Pancreas (tissue), 10 donors: ENCODE data around the gene C16orf46. TPM values are rescaled to one million over a fixed set of nuclear protein-coding genes. Genes with fewer than 3 reads are reported as not detected.
A peak's percentile ranks its signal among the peaks of the same experiment; 100 is the strongest.

Experiments
- ATAC-seq, 4 donors: fragments of 200-7000 bp; cut with Tn5 transposase; one replicate each; pipeline versions ENCODE4 v1.8.0 to v1.9.1; 2020; ENCODE audit warnings: mild to moderate bottlenecking in 4 of 4, moderate library complexity in 4 of 4
- DNase-seq, 6 donors: peaks; one replicate each; pipeline ENCODE4 v3.0.0-alpha.2; 2020
- FAIRE-seq: peaks from 2 replicates; lab custom pipeline; 2012; peaks lifted over from hg19 to GRCh38; lab: Jason Lieb, UNC
- H3K27ac ChIP-seq, 4 donors: fragments of 200-600 bp; sonication (generic); 1 replicate in 3 of 4; 2 replicates in 1 of 4; pipeline versions ENCODE4 v1.5.0 to v1.8.0; 2020
- H3K27me3 ChIP-seq, 4 donors: fragments of 200-600 bp; one replicate each; pipeline ENCODE4 v1.8.0; 2021
- H3K36me3 ChIP-seq, 3 donors: fragments of 200-600 bp; sonication (generic) in 1 of 3; one replicate each; pipeline versions ENCODE4 v1.5.0 to v1.8.0; 2020 to 2021
- H3K4me1 ChIP-seq, 3 donors: fragments of 200-600 bp; one replicate each; pipeline ENCODE4 v1.8.0; 2021
- H3K4me3 ChIP-seq, 4 donors: fragments of 200-600 bp; sonication (generic) in 2 of 4; one replicate each; pipeline versions ENCODE4 v1.5.0 to v1.8.0; 2020 to 2021
- H3K9me3 ChIP-seq, 4 donors: fragments of 200-600 bp; one replicate each; pipeline ENCODE4 v1.8.0; 2021
- WGBS, 2 donors: extraction: QIAGEN DNeasy Blood & Tissue Kit; methylation state at CpG; one replicate each; pipeline ENCODE4 v1.1.7; 2013; 5-methylcytosine and 5-hydroxymethylcytosine counted together
- intact Hi-C, 3 donors: fragments of 100-400 bp; cut with DNase I; formaldehyde crosslinking; loops; one replicate each; pipeline versions ENCODE4 v1.11.1 to v1.14.2; 2022
- polyA plus RNA-seq, 2 donors: library from polyadenylated mRNA; stranded (reverse); fragments of 200-250 nt; gene quantifications; one replicate each; pipeline ENCODE4 v1.2.3, GENCODE V29; 2013
- total RNA-seq, 6 donors: library from RNA; stranded (reverse); fragmentation: NEBNext Ultra II Directional in 4 of 6; extraction: Animal tissue kit (Norgen Biotek cat#: 25700) in 4 of 6; gene quantifications; one replicate each; pipeline versions ENCODE4 v1.2.1 to v1.2.4, GENCODE V29; 2021 to 2023
- TF ChIP-seq, protein P1 (sequence below), 4 donors: fragments of 200-600 bp; sonication (generic) in 3 of 4; IDR thresholded peaks; one replicate each; pipeline versions ENCODE4 v1.5.0 to v1.8.0; 2021; ENCODE audit warnings: antibody characterized with exemption in 4 of 4
- donor health status: healthy with polysubstance abuse.
- donor health status: DM: no; HTN: no; CAD: no; lungs with moderate emphysema.
- donor health status: DM: no; HTN: no; CAD: no.
- donor health status: control.
- donor health status: control.
- donor health status: Bipolar disorder and iron deficiency.
- donor health status: DM: yes; HTN: yes; CAD: no.
- donor health status: DM: no; HTN: no; CAD: no.
- donor health status: DM: no; HTN: no; CAD: no.
- donor health status: DM: yes; HTN: yes; CAD: no.

The C16orf46 gene, protein sequence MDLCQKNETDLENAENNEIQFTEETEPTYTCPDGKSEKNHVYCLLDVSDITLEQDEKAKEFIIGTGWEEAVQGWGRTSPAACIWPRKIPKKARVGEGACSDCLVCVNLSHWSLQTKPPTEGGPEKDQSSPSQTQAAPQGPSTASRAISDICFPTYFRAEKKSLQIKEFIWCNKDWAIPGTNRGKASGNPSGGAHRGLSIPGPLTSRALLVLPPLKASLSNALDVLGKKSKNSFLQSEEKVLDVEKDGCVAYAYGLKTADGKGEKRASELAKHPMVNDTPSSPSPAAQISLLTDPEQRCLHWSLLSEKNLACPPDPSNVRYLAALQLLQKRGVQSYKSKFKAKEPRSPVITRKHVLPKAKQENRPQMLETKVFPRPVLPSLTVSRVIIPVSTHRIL
- total RNA-seq (under 1 TPM in 5 of 6 donors, not detected in 1; 0.08 to 0.81 (median 0.20) TPM), polyA plus RNA-seq (1 to 10 TPM in 1 of 2 donors, under 1 TPM in 1; 0.84 to 1.4 TPM)

DNA sequence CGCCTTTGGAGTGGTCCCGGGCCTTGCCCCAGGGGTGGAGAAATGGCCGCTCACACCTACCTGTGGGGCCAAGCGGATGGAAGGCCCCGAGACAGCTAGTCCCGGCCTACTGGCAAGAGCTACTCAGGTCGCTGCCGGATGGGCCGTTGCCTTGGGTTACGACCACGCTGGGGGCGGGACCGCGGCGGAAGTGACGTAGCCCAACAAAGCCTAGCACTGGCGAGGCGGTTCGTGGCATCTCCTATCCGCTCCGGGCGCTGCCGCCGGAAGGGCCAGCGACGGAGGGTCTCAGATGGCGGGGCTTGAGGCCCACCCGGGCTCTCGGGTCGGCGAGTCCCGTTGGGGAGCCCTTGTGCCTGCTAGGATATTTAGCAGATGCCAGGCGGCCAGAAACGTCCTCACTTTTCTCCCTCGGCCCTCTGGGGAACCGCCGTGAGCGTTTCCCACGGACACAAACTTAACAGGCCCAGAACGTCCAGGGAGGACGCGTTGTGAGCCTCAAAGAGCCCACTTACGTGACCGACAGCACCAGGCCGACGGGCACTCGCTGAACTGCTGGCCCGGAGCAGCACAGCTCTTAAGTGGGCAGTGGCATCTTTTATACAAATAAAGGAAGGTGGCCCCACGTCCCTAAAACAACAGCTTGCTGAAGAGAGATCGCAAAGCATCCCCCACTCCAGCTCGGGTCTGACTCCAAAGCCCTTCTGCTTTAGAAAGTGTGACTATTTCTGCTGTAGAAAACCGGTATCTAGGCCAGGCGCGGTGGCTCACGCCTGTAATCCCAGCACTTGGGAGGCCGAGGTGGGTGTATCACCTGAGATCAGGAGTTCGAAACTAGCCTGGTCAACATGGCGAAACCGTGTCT is at the start of gene C16orf46:
C16orf46 (minus strand) TSS at position 163 of the 865 bp plus-strand sequence. CDS start 13,283 bp downstream, outside the sequence.
- WGBS, 2 donors = 10 to 12% methylated on average over 53 to 59 of the region's 59 CpGs

DNA sequence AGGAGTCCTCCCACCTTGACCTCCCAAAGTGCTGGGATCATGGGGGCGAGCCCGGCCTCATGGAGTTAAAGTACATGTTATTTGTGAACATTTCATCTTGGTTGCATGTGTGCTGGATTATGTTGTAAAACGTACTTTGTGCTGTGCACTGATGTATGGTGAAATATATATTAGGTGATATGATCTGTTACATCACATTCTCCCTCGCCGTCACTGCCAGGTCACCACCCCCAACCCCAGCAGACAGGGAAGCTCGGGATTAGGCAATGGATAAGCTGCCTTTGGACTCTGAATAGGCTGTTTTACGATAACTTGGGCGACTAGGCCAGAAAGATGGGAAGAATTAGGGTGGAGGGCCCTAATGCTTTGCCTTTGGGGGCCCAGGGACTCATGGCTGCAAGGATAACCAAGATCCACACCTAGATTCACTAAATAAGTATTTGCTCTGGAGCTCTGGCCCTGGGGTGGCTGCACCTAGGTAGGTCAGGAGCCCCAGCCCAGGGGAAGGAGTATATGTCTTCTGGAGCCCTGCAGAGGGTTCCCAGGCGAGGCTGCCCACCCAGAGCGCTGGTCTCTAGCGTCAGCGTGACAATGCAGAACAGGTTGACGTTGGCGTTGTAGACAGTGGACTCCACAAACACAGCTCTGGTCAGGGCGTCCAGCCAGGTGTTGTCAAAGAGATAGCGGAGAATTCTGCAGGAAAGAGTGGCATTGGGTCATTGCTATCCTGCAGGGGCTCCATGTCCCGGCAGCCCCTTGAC is 46.2 kb upstream of the C16orf46 start:
- Histone ChIP-seq H3K4me1 (no peaks in the 10 kb centered on the region), H3K27ac (no peak overlapping the region), H3K27me3 (no peaks in the 10 kb centered on the region), H3K9me3 (no peaks in the 10 kb centered on the region), H3K4me3 (no peak overlapping the region), H3K36me3 (no peaks in the 10 kb centered on the region)
- DNase-seq = no peak
- TF ChIP-seq, protein P1, sequence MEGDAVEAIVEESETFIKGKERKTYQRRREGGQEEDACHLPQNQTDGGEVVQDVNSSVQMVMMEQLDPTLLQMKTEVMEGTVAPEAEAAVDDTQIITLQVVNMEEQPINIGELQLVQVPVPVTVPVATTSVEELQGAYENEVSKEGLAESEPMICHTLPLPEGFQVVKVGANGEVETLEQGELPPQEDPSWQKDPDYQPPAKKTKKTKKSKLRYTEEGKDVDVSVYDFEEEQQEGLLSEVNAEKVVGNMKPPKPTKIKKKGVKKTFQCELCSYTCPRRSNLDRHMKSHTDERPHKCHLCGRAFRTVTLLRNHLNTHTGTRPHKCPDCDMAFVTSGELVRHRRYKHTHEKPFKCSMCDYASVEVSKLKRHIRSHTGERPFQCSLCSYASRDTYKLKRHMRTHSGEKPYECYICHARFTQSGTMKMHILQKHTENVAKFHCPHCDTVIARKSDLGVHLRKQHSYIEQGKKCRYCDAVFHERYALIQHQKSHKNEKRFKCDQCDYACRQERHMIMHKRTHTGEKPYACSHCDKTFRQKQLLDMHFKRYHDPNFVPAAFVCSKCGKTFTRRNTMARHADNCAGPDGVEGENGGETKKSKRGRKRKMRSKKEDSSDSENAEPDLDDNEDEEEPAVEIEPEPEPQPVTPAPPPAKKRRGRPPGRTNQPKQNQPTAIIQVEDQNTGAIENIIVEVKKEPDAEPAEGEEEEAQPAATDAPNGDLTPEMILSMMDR (IDR thresholded peaks at IDR 0.05) = no peak
- 72 to 80% methylated on average over 17 of the region's 17 CpGs for whole genome bisulfite sequencing, 2 donors
- ATAC-seq = no peak
- intact Hi-C loops = no loop called here
- no peak for FAIRE-seq

More for the DNA sequence above, at the start of gene C16orf46:
- Histone ChIP-seq H3K27me3 (no peaks in the 10 kb centered on the region), H3K4me3 (peak within 1 kb of the TSS; percentile 45 to 68 (median 48)), H3K9me3 (no peaks in the 10 kb centered on the region), H3K27ac (peak within 1 kb of the TSS; percentile 86 to 95 (median 92)), H3K4me1 (peaks cover 0 to 3% (median 0%) of the 10 kb centered on the region in 3 donors), H3K36me3 (no peaks in the 10 kb centered on the region)
- ATAC-seq = peak; percentile 96 to 99 (median 97)
- peak; percentile 97 to 99 (median 98) for DNase-seq
- intact Hi-C loops = no loop called here
- FAIRE-seq = no peak
- TF ChIP-seq, protein P1 (IDR thresholded peaks at IDR 0.05) = no peak

DNA sequence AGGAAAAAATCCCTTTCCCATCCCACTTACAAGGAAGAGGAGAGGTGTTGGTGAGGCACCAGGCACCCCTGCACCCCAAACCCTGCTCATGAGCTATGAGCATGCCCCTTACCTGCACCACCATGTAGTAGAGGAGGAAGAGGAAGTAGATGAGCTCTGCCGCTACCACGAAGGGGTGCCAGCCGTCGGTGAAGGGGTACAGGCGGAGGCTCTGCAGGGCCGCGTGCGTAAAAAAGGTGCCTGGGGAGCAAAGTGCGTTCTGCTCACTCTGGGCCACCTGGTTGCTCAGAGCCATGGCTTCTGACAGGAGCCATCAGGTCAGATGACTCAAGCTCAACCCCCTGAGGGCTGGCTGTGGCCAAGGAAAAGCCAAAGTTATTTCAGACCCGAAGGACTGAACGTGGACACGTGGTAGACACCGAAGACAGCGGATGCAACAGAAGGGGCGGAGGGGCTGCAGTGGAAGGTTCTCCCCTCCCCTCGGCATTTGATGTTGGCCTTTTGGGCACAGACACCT is 44.5 kb upstream of the C16orf46 start:
- ATAC-seq = no peak
- H3K27ac ChIP-seq = no peak overlapping the region
- 73 to 86% methylated on average over 16 of the region's 16 CpGs for WGBS, 2 donors
- H3K36me3 ChIP-seq = no peaks in the 10 kb centered on the region
- FAIRE-seq = no peak
- no peaks in the 10 kb centered on the region for H3K27me3 ChIP-seq
- no peak for DNase-seq
- H3K4me1 ChIP-seq = no peaks in the 10 kb centered on the region
- no peak overlapping the region for H3K4me3 ChIP-seq
- TF ChIP-seq, protein P1 (IDR thresholded peaks at IDR 0.05) = no peak
- intact Hi-C loops = no loop called here
- no peaks in the 10 kb centered on the region for H3K9me3 ChIP-seq

DNA sequence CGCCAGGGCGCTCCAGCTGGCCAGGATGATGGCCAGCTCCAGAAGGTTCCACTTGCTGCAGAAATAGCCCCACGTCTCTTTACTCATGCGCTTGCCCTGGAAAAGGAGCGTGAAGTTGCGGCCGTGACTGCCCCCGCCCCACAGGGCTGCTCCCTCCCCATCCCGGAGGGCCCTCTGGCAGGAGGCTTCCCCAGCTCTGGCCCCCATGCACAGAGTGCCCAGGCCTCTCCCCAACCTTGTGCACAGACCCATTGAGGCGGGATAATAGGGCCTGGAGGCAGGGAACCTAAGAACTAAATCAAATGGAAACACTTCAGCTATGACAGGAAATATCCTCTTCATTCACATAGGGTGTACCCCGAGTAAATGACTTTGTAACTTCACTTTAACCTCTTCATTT is 40.4 kb upstream of the C16orf46 start:
- Histone ChIP-seq H3K9me3 (no peaks in the 10 kb centered on the region), H3K36me3 (no peaks in the 10 kb centered on the region), H3K27ac (no peak overlapping the region), H3K4me3 (no peak overlapping the region), H3K27me3 (no peaks in the 10 kb centered on the region), H3K4me1 (no peaks in the 10 kb centered on the region)
- DNase-seq (no peak), ATAC-seq (no peak), FAIRE-seq (no peak)
- TF ChIP-seq, protein P1 (IDR thresholded peaks at IDR 0.05) = no peak
- 60 to 66% methylated on average over 11 of the region's 11 CpGs for WGBS, 2 donors
- intact Hi-C loops = no loop called here
